Fibroblast of pulmonary artery (primary cell): ENCODE measurements around the gene HTR2A.

ENCODE experiments used
- DNase-seq: peaks from one replicate; pipeline ENCODE4 v3.0.0-alpha.2; 2010; ENCODE audit warnings: low read depth
- H3K4me3 ChIP-seq: replicated peaks from 2 replicates; pipeline ENCODE4 v1.5.1; 2011; ENCODE audit warnings: low read depth, mild to moderate bottlenecking, control low read depth, low read length, moderate library complexity
- TF ChIP-seq, protein P1 (sequence below): IDR thresholded peaks from 2 replicates; pipeline ENCODE4 v1.5.1; 2011; ENCODE audit warnings: mild to moderate bottlenecking, control low read depth, low read length, inconsistent platforms; ENCODE audit errors: missing control alignments

HTR2A gene

DNA sequence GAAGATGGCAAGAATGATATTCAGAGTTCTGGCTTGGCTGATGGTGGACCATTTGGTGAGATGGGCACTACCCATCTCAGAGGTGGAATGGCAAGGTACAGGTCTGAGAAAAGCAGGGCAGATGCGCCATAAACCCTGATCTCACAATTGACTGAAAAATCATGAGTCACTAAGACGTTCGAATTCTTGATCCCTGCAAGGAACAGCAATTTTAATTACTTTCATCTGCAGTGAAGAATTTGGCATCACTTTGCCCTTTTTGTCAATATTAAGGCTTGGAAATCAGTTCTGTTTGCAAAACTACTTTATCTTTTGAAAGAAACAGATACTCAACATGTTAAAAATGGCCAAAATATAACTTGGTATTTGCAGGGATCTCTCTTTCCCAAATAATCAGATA lies 38.1 kb downstream of the HTR2A start:
- DNase-seq, result no peak
- TF ChIP-seq, protein P1, sequence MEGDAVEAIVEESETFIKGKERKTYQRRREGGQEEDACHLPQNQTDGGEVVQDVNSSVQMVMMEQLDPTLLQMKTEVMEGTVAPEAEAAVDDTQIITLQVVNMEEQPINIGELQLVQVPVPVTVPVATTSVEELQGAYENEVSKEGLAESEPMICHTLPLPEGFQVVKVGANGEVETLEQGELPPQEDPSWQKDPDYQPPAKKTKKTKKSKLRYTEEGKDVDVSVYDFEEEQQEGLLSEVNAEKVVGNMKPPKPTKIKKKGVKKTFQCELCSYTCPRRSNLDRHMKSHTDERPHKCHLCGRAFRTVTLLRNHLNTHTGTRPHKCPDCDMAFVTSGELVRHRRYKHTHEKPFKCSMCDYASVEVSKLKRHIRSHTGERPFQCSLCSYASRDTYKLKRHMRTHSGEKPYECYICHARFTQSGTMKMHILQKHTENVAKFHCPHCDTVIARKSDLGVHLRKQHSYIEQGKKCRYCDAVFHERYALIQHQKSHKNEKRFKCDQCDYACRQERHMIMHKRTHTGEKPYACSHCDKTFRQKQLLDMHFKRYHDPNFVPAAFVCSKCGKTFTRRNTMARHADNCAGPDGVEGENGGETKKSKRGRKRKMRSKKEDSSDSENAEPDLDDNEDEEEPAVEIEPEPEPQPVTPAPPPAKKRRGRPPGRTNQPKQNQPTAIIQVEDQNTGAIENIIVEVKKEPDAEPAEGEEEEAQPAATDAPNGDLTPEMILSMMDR, result no peak
- H3K4me3 ChIP-seq, result no peak overlapping the region

GRCh38 chr13:46858163-46858562 lies 38.7 kb downstream of the HTR2A start:
- DNase-seq, result no peak
- H3K4me3 ChIP-seq, result no peak overlapping the region
- TF ChIP-seq, protein P1, result no peak

DNA sequence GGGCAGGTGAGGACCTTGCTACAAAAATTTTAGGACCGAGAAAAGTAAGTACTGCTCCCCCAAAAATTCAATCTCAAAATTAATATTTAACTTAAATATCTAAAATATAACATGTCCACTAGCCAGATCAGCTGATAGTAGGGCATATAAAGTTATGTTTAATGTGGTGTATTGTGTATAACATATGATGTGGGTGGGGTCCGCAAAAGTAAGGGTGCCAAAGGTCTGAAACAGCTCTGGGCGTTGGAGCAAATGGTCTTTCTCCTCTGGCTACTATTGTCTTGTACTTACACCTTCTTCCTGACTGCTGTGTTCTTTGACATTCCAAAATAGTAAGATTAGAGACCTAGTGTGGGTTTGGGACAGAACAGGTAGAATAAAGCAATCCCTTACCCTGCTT lies 41.2 kb downstream of the HTR2A start:
- H3K4me3 ChIP-seq, result no peak overlapping the region
- TF ChIP-seq, protein P1, result no peak
- no peak for DNase-seq

DNA sequence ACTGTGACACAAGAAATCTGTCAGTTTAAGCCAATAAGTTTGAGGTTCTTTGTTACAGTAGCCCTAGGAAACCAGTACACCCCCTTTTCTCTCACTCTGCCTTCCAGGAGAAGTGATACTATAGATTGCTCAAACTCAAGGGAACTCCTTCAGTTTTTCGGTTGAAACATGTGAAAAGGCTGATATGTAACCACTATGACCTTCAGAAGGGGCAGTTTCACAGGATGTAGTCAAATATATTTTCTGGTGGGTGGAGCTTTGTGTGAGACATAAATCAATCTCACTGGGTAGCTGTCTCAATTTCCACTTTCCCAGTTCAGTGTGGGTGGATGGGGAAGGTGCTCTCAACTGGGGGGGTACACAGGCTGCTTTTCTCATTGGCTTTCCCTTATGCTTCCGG lies 41.7 kb downstream of the HTR2A start:
- no peak overlapping the region for H3K4me3 ChIP-seq
- no peak for DNase-seq
- TF ChIP-seq, protein P1, result no peak

DNA sequence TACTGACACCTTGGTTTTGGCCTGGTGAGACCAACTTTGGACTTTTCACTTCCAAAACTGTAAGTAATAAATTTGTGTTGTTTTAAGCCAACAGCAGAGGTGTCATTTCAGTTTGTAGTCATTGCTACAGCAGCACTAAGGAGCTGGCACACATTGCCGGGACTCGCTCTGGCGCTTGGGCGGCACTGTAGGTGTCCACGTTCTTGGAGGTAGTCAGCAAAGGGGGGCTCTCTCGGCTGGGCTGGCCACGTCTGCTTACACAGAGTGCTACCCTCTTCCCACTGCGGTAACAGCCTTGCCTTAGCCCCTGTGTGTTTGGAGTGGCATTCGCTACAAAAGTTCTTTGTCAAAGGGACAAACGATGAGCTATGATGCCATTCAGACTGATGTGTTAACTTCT lies 44.7 kb downstream of the HTR2A start:
- TF ChIP-seq, protein P1, result no peak
- H3K4me3 ChIP-seq, result no peak overlapping the region
- DNase-seq, result no peak

DNA sequence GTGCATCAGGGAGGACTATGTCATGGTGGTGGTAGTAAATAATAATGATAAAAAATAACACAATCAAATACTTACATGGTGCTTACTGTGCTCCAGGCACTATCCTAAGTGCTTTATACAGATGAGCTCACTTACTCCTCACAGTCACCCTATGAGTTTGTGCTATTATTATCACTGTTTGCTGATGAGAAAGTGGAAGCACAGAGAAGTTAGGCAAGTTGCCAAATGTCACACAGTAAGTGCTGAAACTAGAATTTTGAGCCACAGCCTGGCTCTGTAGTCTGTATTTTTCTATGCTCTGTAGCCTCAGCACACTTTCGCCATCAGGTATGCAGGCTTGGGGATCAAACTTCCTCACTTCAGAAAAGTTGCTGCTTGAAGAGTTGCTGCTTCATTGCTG lies 46.6 kb downstream of the HTR2A start:
- no peak for DNase-seq
- TF ChIP-seq, protein P1, result no peak
- H3K4me3 ChIP-seq, result no peak overlapping the region

- DNase-seq, result no peak
- TF ChIP-seq, protein P1, result no peak
- no peak overlapping the region for H3K4me3 ChIP-seq
Measured at GRCh38 chr13:46846726-46847125, 50.1 kb downstream of the HTR2A start.
